ENCODE data around the gene AMIGO2.

AMIGO2 gene

DNA sequence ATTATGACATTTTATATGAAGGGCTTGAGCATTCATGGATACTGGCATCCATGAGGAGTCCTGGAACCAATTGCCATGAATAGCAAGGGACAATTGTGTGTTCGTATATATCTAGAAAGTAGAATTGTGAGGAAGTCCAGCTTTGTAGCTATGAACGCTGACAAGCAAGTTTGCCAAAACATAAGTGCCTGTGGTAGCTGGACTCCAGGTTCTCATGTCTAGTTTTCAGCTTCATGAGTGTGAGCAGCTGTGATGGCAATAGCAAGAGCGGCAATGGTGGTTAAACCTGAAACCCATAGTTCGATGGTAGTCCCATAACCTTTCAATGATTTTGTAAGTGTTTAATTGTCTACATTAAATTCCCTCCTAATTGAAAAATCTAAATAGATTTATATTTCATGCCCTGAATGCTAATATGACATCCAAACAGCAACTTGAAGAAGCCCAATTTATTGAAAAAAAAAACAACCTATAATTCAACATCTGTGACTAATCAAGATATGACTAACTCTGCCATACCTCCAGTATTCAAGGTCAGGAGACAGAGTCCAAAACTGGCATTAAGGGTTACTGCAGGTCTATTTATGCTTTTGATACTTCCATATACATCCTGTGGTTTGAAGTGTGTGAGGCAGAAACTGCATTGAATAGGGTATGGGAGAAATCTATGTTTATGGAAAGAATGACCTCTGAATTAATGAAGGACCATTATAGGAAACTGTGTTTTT lies 50.6 kb downstream of the AMIGO2 start:
- DNase-seq = no peak

- DNase-seq = no peak
These were observed 51.6 kb downstream of the AMIGO2 start for GRCh38 chr12:47028186-47028585.

Measured in suppressor macrophage treated with lipopolysaccharide for 4 hours (primary cell).